Epithelial cell of esophagus (primary cell): ENCODE results near the gene ADGRL4.

ENCODE experiments used
- DNase-seq: peaks from one replicate; pipeline ENCODE4 v3.0.0; 2010; ENCODE audit warnings: low read depth
- H3K4me3 ChIP-seq: 2 replicates; pipeline ENCODE4 v1.5.1; 2011; ENCODE audit warnings: mild to moderate bottlenecking, low read length, control low read depth
- CTCF ChIP-seq: IDR thresholded peaks from 2 replicates; pipeline ENCODE4 v1.5.1; 2011; ENCODE audit warnings: low read depth, mild to moderate bottlenecking, low read length, control low read depth, inconsistent platforms; ENCODE audit not compliant: insufficient read depth; ENCODE audit errors: missing control alignments

The ADGRL4 gene

GRCh38 chr1:78840453-78841271, 165.9 kb downstream of the ADGRL4 start:
- no peak for TF ChIP-seq CTCF
- peak; percentile 74 for DNase-seq
- H3K4me3 ChIP-seq = no peak overlapping the region
